T-helper 1 cell (primary cell): Measurements from ENCODE around the gene XPR1.

Experiments used
- DNase-seq, 5 donors: peaks; one replicate each; pipeline ENCODE4 v3.0.0-alpha.2; 2012 to 2020

Gene XPR1

GRCh38 chr1:180893614-180894013 is 261.8 kb downstream of the XPR1 start:
- DNase-seq, result no peak

GRCh38 chr1:180896161-180896560 is 264.3 kb downstream of the XPR1 start:
- no peak for DNase-seq

- no peak for DNase-seq
Observed at GRCh38 chr1:180898441-180899219, 266.8 kb downstream of the XPR1 start.

- DNase-seq, result no peak
Observed at GRCh38 chr1:180899262-180899661, 267.4 kb downstream of the XPR1 start.

- DNase-seq, result no peak
Observed at GRCh38 chr1:180901076-180901990, 269.5 kb downstream of the XPR1 start.

GRCh38 chr1:180902541-180902940 is 270.7 kb downstream of the XPR1 start:
- no peak for DNase-seq

- no peak for DNase-seq
Observed at GRCh38 chr1:180905927-180906326, 274.1 kb downstream of the XPR1 start.

GRCh38 chr1:180906511-180906910 is 274.7 kb downstream of the XPR1 start:
- DNase-seq, result no peak

- DNase-seq, result no peak
Observed at GRCh38 chr1:180907313-180908055, 275.7 kb downstream of the XPR1 start.

- DNase-seq, result no peak
Observed at GRCh38 chr1:180908074-180908765, 276.4 kb downstream of the XPR1 start.

GRCh38 chr1:180909005-180909414 is 277.2 kb downstream of the XPR1 start:
- peak in 1 of 5 donors; percentile 26 for DNase-seq

GRCh38 chr1:180909462-180909976 is 277.7 kb downstream of the XPR1 start:
- no peak for DNase-seq

- DNase-seq, result no peak
Observed at GRCh38 chr1:180911640-180912191, 279.9 kb downstream of the XPR1 start.

GRCh38 chr1:180912211-180912800 is 280.5 kb downstream of the XPR1 start:
- no peak for DNase-seq

- no peak for DNase-seq
Observed at GRCh38 chr1:180912801-180913565, 281.2 kb downstream of the XPR1 start, which contains the start of gene KIAA1614. TSS of gene KIAA1614 (plus strand) at chr1:180912897. CDS start at chr1:180913244, 347 bp downstream.

GRCh38 chr1:180915426-180915965 is 283.7 kb downstream of the XPR1 start:
- no peak for DNase-seq

GRCh38 chr1:180916012-180916770 is 284.4 kb downstream of the XPR1 start:
- no peak for DNase-seq

GRCh38 chr1:180916771-180917170 is 284.9 kb downstream of the XPR1 start:
- DNase-seq, result no peak

GRCh38 chr1:180917306-180918065 is 285.7 kb downstream of the XPR1 start:
- DNase-seq, result no peak
